GM11168 (cell line): ENCODE measurements around the gene MUC21.
"Not testable (repeated sequence)": the region's sequence is repeated elsewhere in the genome, so short reads cannot be mapped to it uniquely, and the experiment has no call there.

ENCODE experiments used
- in situ Hi-C: fragments of 300-500 bp; cut with MboI; formaldehyde crosslinking; loops from one replicate; pipeline ENCODE4 v1.12.0; 2022; ENCODE audit warnings: low sequenced_read_pairs; ENCODE audit not compliant: unreplicated experiment

MUC21 gene

GRCh38 chr6:31005249-31006020 lies 21.9 kb downstream of the MUC21 start:
- in situ Hi-C loops: no loop called here

GRCh38 chr6:31007694-31008093 lies 24.2 kb downstream of the MUC21 start:
- in situ Hi-C loops: no loop called here

GRCh38 chr6:31008165-31008564 lies 24.6 kb downstream of the MUC21 start:
- in situ Hi-C loops: no loop called here

- in situ Hi-C loops: no loop called here
Measured at GRCh38 chr6:31009731-31010130, 26.2 kb downstream of the MUC21 start.

GRCh38 chr6:31010393-31011060 lies 27.0 kb downstream of the MUC21 start, which contains the start of gene MUC22:
Gene MUC22, plus strand, starts transcription at chr6:31010474. Its CDS starts 233 bp downstream, at chr6:31010707.
- in situ Hi-C loops: no loop called here

- in situ Hi-C loops: no loop called here
Measured at GRCh38 chr6:31011153-31011552, 27.6 kb downstream of the MUC21 start.

GRCh38 chr6:31016659-31017299 lies 33.3 kb downstream of the MUC21 start:
- in situ Hi-C loops: no loop called here

- in situ Hi-C loops: not testable (repeated sequence)
Measured at GRCh38 chr6:31017436-31017835, 33.9 kb downstream of the MUC21 start.

GRCh38 chr6:31020057-31020456 lies 36.5 kb downstream of the MUC21 start:
- in situ Hi-C loops: no loop called here

- in situ Hi-C loops: not testable (repeated sequence)
Measured at GRCh38 chr6:31020631-31021255, 37.2 kb downstream of the MUC21 start.

GRCh38 chr6:31021705-31022531 lies 38.4 kb downstream of the MUC21 start:
- in situ Hi-C loops: not testable (repeated sequence)

GRCh38 chr6:31025595-31025994 lies 42.1 kb downstream of the MUC21 start:
- in situ Hi-C loops: no loop called here

- in situ Hi-C loops: no loop called here
Measured at GRCh38 chr6:31031095-31031494, 47.6 kb downstream of the MUC21 start.

- in situ Hi-C loops: no loop called here
Measured at GRCh38 chr6:31033075-31033474, 49.6 kb downstream of the MUC21 start.

GRCh38 chr6:31035862-31036497 lies 52.5 kb downstream of the MUC21 start:
- in situ Hi-C loops: no loop called here

GRCh38 chr6:31037169-31037568 lies 53.7 kb downstream of the MUC21 start:
- in situ Hi-C loops: no loop called here

GRCh38 chr6:31037682-31038081 lies 54.2 kb downstream of the MUC21 start:
- in situ Hi-C loops: no loop called here

- in situ Hi-C loops: no loop called here
Measured at GRCh38 chr6:31038559-31038958, 55.0 kb downstream of the MUC21 start.
